Measurements from ENCODE around the gene CCDC83. TPM values are rescaled to one million over a fixed set of nuclear protein-coding genes. Genes with fewer than 3 reads are reported as not detected.
"Not testable (repeated sequence)": the region's sequence is repeated elsewhere in the genome, so short reads cannot be mapped to it uniquely, and the experiment has no call there.

Gene CCDC83
- polyA plus RNA-seq, 6 donors from 2014 or later: not detected

DNA sequence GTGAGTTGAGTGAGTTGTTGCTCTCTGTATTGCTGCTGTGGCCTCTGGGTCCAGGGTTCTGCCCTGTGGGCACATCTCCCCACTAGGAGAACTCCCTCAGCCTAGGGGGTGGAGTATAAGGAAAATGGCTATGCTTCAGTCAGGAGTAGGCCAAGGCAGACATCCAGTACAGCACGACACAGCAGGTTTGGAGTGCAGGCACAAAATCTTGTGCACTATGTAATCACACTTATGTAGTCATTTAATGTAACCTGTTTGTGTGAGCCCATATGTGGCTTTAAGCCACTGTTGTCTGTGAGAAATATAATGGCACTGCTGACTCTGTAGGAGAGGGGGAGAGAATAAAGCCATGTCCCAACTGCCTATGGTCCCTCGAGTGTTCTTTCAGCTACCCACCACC, 90.1 kb downstream of the CCDC83 start:
- Mint-ChIP-seq H3K27me3 (no peaks in the 10 kb centered on the region), H3K27ac (no peak overlapping the region), H3K4me1 (peaks cover 0 to 5% (median 0%) of the 10 kb centered on the region in 3 donors), H3K4me3 (peak overlapping the region in 1 of 8 donors; percentile 5), H3K9me3 (peaks cover 7 to 21% (median 13%) of the 10 kb centered on the region in 7 donors), H3K36me3 (peaks cover 8 to 10% of the 10 kb centered on the region in 2 donors)
- DNase-seq: no peak
- ATAC-seq (ENCODE audit: low read depth in 2 of 2): no peak

DNA sequence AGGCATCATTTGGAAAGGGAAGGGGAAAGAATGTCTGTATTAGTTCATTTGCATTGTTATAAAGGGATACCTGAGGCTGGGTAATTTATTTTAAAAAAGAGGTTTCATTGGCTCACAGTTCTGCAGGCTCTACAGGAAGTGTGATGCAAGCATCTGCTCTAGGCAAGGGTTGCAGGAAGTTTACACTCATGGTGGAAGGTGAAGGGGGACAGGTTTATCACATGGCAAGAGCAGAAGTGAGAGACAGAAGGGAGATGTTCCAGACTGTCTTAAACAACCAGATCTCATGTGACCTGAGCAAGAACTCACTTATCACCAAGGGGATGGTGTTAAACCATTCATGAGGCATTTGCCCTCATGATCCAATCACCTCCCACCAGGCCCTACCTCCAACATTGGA, 90.6 kb downstream of the CCDC83 start:
- no peak for ATAC-seq (ENCODE audit: low read depth in 2 of 2)
- Mint-ChIP-seq H3K27me3 (no peaks in the 10 kb centered on the region), H3K27ac (peak overlapping the region in 1 of 6 donors; percentile 6), H3K9me3 (peaks cover 8 to 21% (median 14%) of the 10 kb centered on the region in 7 donors), H3K4me1 (peaks cover 0 to 5% (median 0%) of the 10 kb centered on the region in 3 donors), H3K4me3 (no peak overlapping the region), H3K36me3 (peaks cover 8 to 10% of the 10 kb centered on the region in 2 donors)
- no peak for DNase-seq

DNA sequence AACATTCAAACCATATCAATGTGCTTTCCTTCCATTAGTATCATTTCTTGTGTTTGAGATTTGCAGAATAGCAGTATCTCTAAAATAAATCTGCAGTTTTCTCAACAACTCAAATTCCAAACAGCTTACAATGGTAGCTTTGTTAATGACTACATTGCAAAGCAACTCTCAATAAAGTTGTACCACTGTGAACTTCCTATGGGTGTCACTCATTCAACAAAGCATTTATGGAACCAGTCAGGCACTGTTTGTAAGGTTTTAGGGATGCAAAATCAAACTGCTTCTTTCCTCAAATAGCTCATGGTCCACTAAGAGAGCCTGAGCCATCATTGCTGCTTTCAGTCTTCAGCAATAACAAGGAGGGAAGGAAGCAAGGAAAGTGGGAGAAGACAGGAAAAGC, 91.0 kb downstream of the CCDC83 start:
- H3K27me3 Mint-ChIP-seq: no peaks in the 10 kb centered on the region
- peak overlapping the region in 1 of 6 donors; percentile 71 for H3K27ac Mint-ChIP-seq
- no peak for ATAC-seq (ENCODE audit: low read depth in 2 of 2)
- H3K9me3 Mint-ChIP-seq: peaks cover 9 to 21% (median 15%) of the 10 kb centered on the region in 7 donors
- peaks cover 8 to 10% of the 10 kb centered on the region in 2 donors for H3K36me3 Mint-ChIP-seq
- no peak for DNase-seq
- peaks cover 0 to 5% (median 0%) of the 10 kb centered on the region in 3 donors for H3K4me1 Mint-ChIP-seq
- no peak overlapping the region for H3K4me3 Mint-ChIP-seq

DNA sequence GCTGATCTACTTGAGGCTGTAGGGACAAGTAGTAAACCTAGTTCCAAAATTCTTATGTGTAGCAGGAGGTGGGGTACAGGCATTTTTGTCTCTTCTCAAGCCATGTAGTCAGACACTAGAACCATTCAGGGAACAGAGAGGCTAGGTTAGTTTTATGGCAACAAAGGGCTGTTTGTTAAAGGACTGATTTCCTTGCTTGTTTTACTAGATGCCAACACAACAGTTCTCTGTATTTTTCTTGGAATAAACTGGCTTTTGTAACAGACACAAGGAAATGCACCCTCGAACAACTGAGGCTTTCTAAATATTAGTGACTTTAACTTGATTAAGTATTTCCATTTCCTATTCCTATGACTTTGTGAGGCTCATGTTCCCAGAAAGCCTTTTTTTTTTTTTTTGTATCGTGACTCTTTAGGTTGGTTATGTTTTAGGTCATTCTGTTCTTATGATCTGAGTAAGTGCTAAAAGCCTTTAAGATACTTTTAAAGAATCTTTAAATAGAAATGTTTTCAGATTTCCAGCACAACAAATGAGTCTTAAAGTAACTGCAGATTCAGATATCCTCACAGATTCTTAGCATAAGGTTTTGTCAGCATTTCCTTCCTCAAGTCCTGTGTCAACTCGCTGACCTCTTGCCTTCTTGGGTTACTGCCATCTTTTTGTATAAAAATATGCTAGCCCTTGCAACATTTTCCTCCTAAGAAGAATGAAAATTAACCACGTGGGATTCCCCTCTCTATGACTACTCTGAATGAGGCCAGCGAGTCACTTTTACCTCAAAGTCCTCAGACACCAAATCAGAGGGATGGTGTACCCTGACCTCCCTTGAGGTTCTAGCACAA, 92.5 kb downstream of the CCDC83 start:
- ATAC-seq (ENCODE audit: low read depth in 2 of 2): no peak
- no peak overlapping the region for H3K27ac Mint-ChIP-seq

DNA sequence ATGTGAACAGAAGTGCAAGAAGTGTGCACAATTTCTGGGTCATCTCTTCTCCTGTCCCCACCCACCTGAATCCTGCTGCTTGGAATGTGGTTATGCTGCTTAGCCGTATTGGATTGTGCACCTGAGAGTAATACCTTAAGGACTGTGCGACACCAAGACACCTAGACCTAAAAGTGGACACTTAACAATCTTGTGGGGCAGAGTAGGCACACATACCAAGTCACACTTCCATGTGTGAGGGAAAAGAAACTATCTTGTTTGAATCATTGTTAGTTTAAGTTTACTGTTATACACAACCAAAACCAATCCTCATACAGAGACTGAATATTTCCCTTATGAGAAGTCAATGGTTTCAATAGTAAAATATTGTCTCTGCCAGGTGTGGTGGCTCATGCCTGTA, 93.7 kb downstream of the CCDC83 start:
- DNase-seq (no peak), ATAC-seq (ENCODE audit: low read depth in 2 of 2) (no peak)
- Mint-ChIP-seq H3K9me3 (peaks cover 10 to 33% (median 26%) of the 10 kb centered on the region in 7 donors), H3K36me3 (peaks cover 8 to 18% of the 10 kb centered on the region in 2 donors), H3K27ac (no peak overlapping the region), H3K27me3 (no peaks in the 10 kb centered on the region), H3K4me3 (no peak overlapping the region), H3K4me1 (peaks cover 0 to 5% (median 0%) of the 10 kb centered on the region in 3 donors)

More for the DNA sequence above, 92.5 kb downstream of the CCDC83 start:
- no peak for DNase-seq
- Mint-ChIP-seq H3K36me3 (peaks cover 8 to 10% of the 10 kb centered on the region in 2 donors), H3K9me3 (peaks cover 10 to 27% (median 19%) of the 10 kb centered on the region in 7 donors), H3K4me3 (no peak overlapping the region), H3K27me3 (no peaks in the 10 kb centered on the region), H3K4me1 (peaks cover 0 to 5% (median 0%) of the 10 kb centered on the region in 3 donors)

DNA sequence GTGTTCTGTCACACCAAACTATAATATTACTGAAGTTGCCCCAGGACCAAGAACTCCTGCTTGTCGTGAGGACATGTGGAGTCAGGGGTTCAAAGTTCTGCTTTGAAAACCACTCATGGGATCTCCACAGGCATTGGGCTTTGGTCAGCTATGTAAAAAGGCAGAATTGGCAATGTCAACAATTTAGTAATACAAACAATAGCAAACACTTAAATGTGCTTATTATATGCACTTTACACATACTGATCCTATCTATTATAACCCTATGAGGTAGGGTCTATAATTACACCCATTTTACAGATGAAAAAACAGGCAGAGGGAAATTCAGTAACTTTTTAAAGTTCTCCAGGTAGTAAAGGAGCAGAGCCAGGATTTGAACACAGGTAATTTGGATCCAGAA, 94.6 kb downstream of the CCDC83 start:
- DNase-seq (no peak), ATAC-seq (ENCODE audit: low read depth in 2 of 2) (no peak)
- Mint-ChIP-seq H3K4me1 (peaks cover 0 to 5% (median 0%) of the 10 kb centered on the region in 3 donors), H3K36me3 (peaks cover 8 to 18% of the 10 kb centered on the region in 2 donors), H3K27me3 (no peaks in the 10 kb centered on the region), H3K4me3 (no peak overlapping the region), H3K9me3 (peaks cover 10 to 33% (median 27%) of the 10 kb centered on the region in 7 donors), H3K27ac (no peak overlapping the region)

DNA sequence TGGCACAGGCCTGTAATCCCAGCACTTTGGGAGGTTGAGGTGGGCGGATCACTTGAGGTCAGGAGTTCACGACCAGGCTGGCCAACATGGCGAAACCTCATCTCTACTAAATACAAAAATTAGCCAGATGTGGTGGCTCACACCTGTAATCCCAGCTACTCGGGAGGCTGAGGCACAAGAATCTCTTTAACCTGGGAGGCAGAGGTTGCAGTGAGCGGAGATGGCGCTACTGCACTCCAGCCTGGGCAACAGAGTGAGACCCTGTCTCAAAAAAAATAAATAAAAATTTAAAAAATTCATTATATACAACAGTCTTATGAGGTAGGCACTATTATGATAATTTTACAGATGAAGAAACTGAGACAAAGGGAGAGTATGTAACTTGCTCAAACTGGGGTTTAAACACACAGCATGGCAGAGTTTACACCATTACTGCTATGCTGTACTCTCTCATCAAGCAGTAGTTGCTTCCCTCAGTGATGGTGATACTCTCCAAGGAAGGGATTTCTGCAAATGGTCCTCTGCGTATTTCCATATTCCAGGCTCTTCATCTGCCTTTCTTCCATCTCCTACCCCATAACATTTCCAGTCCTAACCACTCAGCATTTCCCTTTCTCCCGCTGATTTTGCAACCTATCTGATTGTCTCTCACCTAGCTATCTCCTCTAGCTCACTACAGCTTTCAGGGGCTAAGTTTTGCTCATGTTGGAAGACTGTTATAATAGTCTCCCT, 95.3 kb downstream of the CCDC83 start:
- peaks cover 0 to 3% (median 0%) of the 10 kb centered on the region in 3 donors for H3K4me1 Mint-ChIP-seq
- peaks cover 6 to 18% of the 10 kb centered on the region in 2 donors for H3K36me3 Mint-ChIP-seq
- ATAC-seq (ENCODE audit: low read depth in 2 of 2) (no peak), DNase-seq (no peak)
- H3K27me3 Mint-ChIP-seq: no peaks in the 10 kb centered on the region
- H3K4me3 Mint-ChIP-seq: no peak overlapping the region
- H3K9me3 Mint-ChIP-seq: peaks cover 8 to 28% (median 21%) of the 10 kb centered on the region in 7 donors
- no peak overlapping the region for H3K27ac Mint-ChIP-seq

DNA sequence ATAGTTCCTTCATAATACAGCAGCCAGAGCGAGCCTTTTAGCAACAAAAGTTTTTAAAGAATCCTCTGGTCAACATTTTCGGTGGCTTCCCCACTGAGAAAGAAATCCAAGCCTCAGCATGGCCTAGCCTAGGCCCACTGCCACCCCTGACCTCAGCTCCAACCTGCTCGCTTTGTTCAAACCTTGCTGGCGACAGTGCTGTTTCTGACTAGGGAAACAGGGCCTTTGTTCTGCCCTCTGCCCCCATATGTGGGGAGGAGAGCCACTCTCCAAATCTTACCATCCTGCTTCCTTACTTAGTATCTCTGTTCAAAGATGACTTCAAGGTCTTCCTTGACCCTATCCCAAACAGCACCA, 95.8 kb downstream of the CCDC83 start:
- Mint-ChIP-seq H3K4me1 (no peaks in the 10 kb centered on the region), H3K9me3 (peaks cover 4 to 23% (median 20%) of the 10 kb centered on the region in 7 donors), H3K27me3 (no peaks in the 10 kb centered on the region), H3K27ac (no peak overlapping the region), H3K4me3 (no peak overlapping the region), H3K36me3 (peaks cover 8 to 19% of the 10 kb centered on the region in 2 donors)
- no peak for DNase-seq
- no peak for ATAC-seq (ENCODE audit: low read depth in 2 of 2)

DNA sequence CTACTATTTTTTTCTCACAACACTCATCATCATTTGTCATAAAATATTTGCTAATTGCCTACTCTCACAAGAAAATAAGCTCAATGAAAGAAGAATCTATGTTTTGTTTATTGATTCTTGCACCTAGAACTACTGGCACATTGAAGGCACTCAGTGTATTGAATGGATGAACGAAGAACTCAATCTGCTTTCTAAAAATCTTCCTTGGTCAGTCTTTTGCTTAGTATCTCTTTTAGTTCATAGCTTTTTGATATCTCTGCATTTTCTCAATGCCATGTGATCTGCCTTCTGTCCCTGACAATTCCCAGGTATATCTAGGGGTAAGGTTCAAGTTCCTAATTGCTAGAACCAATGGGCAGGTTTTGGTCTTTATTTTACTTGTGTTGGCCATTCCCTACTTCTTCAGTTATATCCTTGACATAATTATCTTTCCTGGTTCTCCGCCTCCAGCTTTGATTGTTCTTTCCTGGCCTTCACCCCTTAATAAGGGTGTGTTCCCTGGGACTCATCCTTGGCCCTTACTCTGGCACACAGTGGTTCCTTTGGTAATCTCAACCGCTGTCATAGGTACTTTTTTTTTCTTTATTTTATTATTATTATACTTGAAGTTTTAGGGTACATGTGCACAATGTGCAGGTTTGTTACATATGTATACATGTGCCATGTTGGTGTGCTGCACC, 96.4 kb downstream of the CCDC83 start:
- DNase-seq: no peak
- no peaks in the 10 kb centered on the region for H3K27me3 Mint-ChIP-seq
- peaks cover 4 to 21% (median 19%) of the 10 kb centered on the region in 7 donors for H3K9me3 Mint-ChIP-seq
- H3K4me1 Mint-ChIP-seq: no peaks in the 10 kb centered on the region
- no peak overlapping the region for H3K4me3 Mint-ChIP-seq
- no peak overlapping the region for H3K27ac Mint-ChIP-seq
- no peak for ATAC-seq (ENCODE audit: low read depth in 2 of 2)
- peaks cover 12 to 25% of the 10 kb centered on the region in 2 donors for H3K36me3 Mint-ChIP-seq

DNA sequence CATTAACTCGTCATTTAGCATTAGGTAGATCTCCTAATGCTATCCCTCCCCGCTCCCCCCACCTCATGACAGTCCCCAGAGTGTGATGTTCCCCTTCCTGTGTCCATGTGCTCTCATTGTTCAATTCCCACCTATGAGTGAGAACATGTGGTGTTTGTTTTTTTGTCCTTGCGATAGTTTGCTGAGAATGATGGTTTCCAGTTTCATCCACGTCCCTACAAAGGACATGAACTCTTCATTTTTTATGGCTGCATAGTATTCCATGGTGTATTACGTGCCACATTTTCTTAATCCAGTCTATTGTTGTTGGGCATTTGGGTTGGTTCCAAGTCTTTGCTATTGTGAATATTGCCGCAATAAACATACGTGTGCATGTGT, 96.9 kb downstream of the CCDC83 start:
- H3K9me3 Mint-ChIP-seq: peaks cover 4 to 21% (median 19%) of the 10 kb centered on the region in 7 donors
- H3K27me3 Mint-ChIP-seq; H3K27ac Mint-ChIP-seq; DNase-seq; H3K4me1 Mint-ChIP-seq; ATAC-seq (ENCODE audit: low read depth in 2 of 2); H3K4me3 Mint-ChIP-seq: not testable (repeated sequence)
- peaks cover 16 to 25% of the 10 kb centered on the region in 2 donors for H3K36me3 Mint-ChIP-seq

DNA sequence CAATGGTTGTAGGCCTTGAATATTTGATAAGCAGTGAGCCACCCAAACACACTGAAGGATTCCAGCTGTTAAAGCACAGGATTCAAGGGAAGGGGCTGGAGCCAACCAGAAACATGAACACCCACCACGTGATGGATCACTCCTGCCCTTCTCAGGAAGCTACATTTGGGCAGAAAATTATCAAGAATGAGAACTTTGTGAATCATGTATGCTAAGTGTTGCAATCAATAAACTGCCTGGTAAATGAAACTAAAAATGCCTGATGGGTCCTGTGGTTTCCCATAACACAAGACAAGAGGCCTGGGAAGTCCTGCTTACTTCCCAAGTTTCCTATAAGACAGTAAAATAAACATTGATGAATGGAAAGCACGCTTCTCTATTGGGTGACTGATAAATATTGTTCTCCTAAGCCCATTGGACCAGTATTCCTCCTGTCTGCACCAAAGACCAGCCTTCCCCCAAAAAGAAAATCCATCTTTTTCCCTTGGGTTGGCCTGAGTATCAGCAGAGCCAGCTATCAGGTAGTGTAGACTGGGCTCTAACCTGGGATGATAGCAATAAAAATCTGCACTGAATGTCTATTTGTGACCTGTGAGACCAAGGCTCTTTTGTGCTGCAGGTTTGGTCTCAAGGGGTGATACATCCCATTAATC, 98.4 kb downstream of the CCDC83 start:
- no peak overlapping the region for H3K4me3 Mint-ChIP-seq
- H3K36me3 Mint-ChIP-seq: peaks cover 25 to 27% of the 10 kb centered on the region in 2 donors
- H3K27ac Mint-ChIP-seq: peak overlapping the region in 2 of 6 donors; percentile 27 to 62
- DNase-seq (no peak), ATAC-seq (ENCODE audit: low read depth in 2 of 2) (no peak)
- no peaks in the 10 kb centered on the region for H3K27me3 Mint-ChIP-seq
- no peaks in the 10 kb centered on the region for H3K4me1 Mint-ChIP-seq
- H3K9me3 Mint-ChIP-seq: peaks cover 4 to 21% (median 19%) of the 10 kb centered on the region in 7 donors

DNA sequence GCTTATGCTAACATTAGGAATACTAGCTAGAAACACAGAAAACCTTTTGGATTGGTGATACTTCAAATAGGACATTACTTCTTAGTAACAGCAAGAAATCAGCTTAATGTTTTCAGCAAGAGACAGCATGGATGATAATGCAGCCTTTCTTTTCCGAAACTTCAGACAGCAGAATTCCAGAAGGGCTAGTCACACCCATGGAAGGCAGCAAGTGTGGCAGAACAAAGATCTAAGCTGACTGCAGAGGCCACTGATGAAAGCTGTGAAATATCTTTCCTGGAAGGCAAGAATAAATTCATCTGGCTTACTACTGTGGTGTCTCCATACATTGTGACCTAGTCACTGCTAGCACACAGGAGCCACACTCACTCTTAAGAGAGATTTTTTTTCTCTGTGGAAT, 100.3 kb downstream of the CCDC83 start:
- Mint-ChIP-seq H3K9me3 (peaks cover 4 to 21% (median 19%) of the 10 kb centered on the region in 7 donors), H3K4me1 (peaks cover 0 to 2% (median 0%) of the 10 kb centered on the region in 3 donors), H3K36me3 (peaks cover 29 to 36% of the 10 kb centered on the region in 2 donors), H3K27ac (peak overlapping the region in 1 of 6 donors; percentile 4), H3K4me3 (no peak overlapping the region), H3K27me3 (no peaks in the 10 kb centered on the region)
- ATAC-seq (ENCODE audit: low read depth in 2 of 2) (no peak), DNase-seq (no peak)

DNA sequence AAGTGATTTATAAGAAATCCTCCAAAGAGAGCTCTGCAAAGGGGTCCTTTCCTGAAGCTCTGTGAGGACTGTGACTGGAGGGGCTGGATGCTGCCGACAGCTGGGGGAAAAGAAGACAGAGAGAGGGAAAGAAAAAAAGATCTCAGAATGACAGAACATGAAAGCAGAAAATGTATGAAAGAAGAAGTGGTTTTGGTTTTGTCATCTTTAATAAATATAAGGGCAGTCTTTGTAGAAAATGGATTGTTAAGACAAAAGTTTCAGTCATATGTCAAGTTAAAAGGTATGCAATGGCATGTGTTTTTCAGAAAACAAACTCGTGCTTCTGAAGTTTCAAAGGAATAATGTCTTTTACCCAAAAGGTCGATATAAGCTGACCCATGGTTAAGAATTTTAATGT, 105.5 kb downstream of the CCDC83 start:
- no peak for DNase-seq
- peaks cover 30 to 53% of the 10 kb centered on the region in 2 donors for H3K36me3 Mint-ChIP-seq
- H3K4me3 Mint-ChIP-seq: no peak overlapping the region
- peaks cover 0 to 4% (median 0%) of the 10 kb centered on the region in 3 donors for H3K4me1 Mint-ChIP-seq
- ATAC-seq (ENCODE audit: low read depth in 2 of 2): no peak
- H3K27ac Mint-ChIP-seq: peak overlapping the region in 4 of 6 donors; percentile 7 to 90 (median 60)
- no peaks in the 10 kb centered on the region for H3K27me3 Mint-ChIP-seq
- H3K9me3 Mint-ChIP-seq: no peaks in the 10 kb centered on the region
